Trophoblast cell (in vitro differentiated cells and primary cell): ENCODE results near the gene ZNF177.
A peak's percentile ranks its signal among the peaks of the same experiment; 100 is the strongest.

Experiments
- DNase-seq, 2 donors: peaks; one replicate each; pipeline ENCODE4 v3.0.0-alpha.2; 2016
- H2AFZ ChIP-seq: 2 replicates; pipeline ENCODE4 v1.6.1; 2013; ENCODE audit warnings: low read length, moderate library complexity, mild to moderate bottlenecking; ENCODE audit not compliant: insufficient read depth, poor library complexity
- H2AK5ac ChIP-seq: 2 replicates; pipeline ENCODE4 v1.6.1; 2013; ENCODE audit warnings: mild to moderate bottlenecking, low read length
- H2BK120ac ChIP-seq: 2 replicates; pipeline ENCODE4 v1.6.1; 2013; ENCODE audit warnings: low read length, mild to moderate bottlenecking, moderate library complexity; ENCODE audit not compliant: insufficient read depth, poor library complexity
- H2BK12ac ChIP-seq: 2 replicates; pipeline ENCODE4 v1.6.1; 2013; ENCODE audit warnings: mild to moderate bottlenecking, low read length, moderate library complexity
- H2BK5ac ChIP-seq: 2 replicates; pipeline ENCODE4 v1.6.1; 2013; ENCODE audit warnings: low read length, low read depth, moderate library complexity, mild to moderate bottlenecking; ENCODE audit not compliant: poor library complexity
- H3K14ac ChIP-seq: 2 replicates; pipeline ENCODE4 v1.6.1; 2013; ENCODE audit warnings: mild to moderate bottlenecking, low read length
- H3K18ac ChIP-seq: 2 replicates; pipeline ENCODE4 v1.6.1; 2013; ENCODE audit warnings: mild to moderate bottlenecking, low read length
- H3K23ac ChIP-seq: 2 replicates; pipeline ENCODE4 v1.6.1; 2013; ENCODE audit warnings: low read length
- H3K27ac ChIP-seq: 2 replicates; pipeline ENCODE4 v1.5.1; 2013; ENCODE audit warnings: low read depth, mild to moderate bottlenecking, inconsistent platforms, low read length, moderate library complexity
- H3K27me3 ChIP-seq: 2 replicates; pipeline ENCODE4 v1.6.1; 2013; ENCODE audit warnings: inconsistent platforms, mild to moderate bottlenecking, low read length, moderate library complexity; ENCODE audit not compliant: insufficient read depth
- H3K36me3 ChIP-seq, 2 experiments: 1 replicate in 1 of 2; 2 replicates in 1 of 2; pipeline ENCODE4 v1.6.1; 2013; ENCODE audit warnings: low read length in 2 of 2, mild to moderate bottlenecking in 2 of 2, moderate library complexity in 1 of 2; ENCODE audit not compliant: insufficient read depth in 2 of 2, control insufficient read depth in 1 of 2
- H3K4ac ChIP-seq: 2 replicates; pipeline ENCODE4 v1.6.1; 2013; ENCODE audit warnings: low read depth, mild to moderate bottlenecking, low read length, moderate library complexity
- H3K4me1 ChIP-seq, 2 experiments: 1 replicate in 1 of 2; 2 replicates in 1 of 2; pipeline ENCODE4 v1.6.1; 2013; ENCODE audit warnings: low read length in 2 of 2, mild to moderate bottlenecking in 2 of 2, moderate library complexity in 1 of 2; ENCODE audit not compliant: insufficient read depth in 2 of 2, control insufficient read depth in 1 of 2
- H3K4me2 ChIP-seq: 2 replicates; pipeline ENCODE4 v1.6.1; 2013; ENCODE audit warnings: inconsistent platforms, mild to moderate bottlenecking, low read length, moderate library complexity
- H3K4me3 ChIP-seq: 2 replicates; pipeline ENCODE4 v1.5.1; 2013; ENCODE audit warnings: mild to moderate bottlenecking, low read depth, low read length, inconsistent platforms
- H3K79me1 ChIP-seq: one replicate; pipeline ENCODE4 v1.6.1; 2013; ENCODE audit warnings: low read length
- H3K79me2 ChIP-seq: 2 replicates; pipeline ENCODE4 v1.6.1; 2013; ENCODE audit warnings: low read length, mild to moderate bottlenecking; ENCODE audit not compliant: control insufficient read depth, insufficient read depth, poor library complexity
- H3K9ac ChIP-seq: 2 replicates; pipeline ENCODE4 v1.6.1; 2013; ENCODE audit warnings: mild to moderate bottlenecking, low read length
- H3K9me3 ChIP-seq: 2 replicates; pipeline ENCODE4 v1.6.1; 2013; ENCODE audit warnings: low read depth, mild to moderate bottlenecking, control low read depth, inconsistent platforms, low read length; ENCODE audit not compliant: insufficient read depth
- H4K12ac ChIP-seq: 2 replicates; pipeline ENCODE4 v1.6.1; 2013; ENCODE audit warnings: low read depth, mild to moderate bottlenecking, low read length, moderate library complexity
- H4K8ac ChIP-seq: 2 replicates; pipeline ENCODE4 v1.6.1; 2013; ENCODE audit warnings: low read depth, mild to moderate bottlenecking, low read length, moderate library complexity
- H4K91ac ChIP-seq: one replicate; pipeline ENCODE4 v1.6.1; 2013; ENCODE audit warnings: low read depth, mild to moderate bottlenecking, low read length, moderate library complexity
- WGBS: extraction: QIAGEN DNeasy Blood & Tissue Kit; methylation state at CpG from one replicate; pipeline ENCODE4 v1.1.7; 2013; ENCODE audit warnings: missing lambda C conversion rate; ENCODE audit not compliant: insufficient read length, insufficient coverage; ENCODE audit errors: extremely low coverage; 5-methylcytosine and 5-hydroxymethylcytosine counted together

Gene ZNF177

GRCh38 chr19:9370738-9371619, 8.2 kb downstream of the ZNF177 start:
- Histone ChIP-seq H3K27ac (no peak overlapping the region), H3K23ac (no peak overlapping the region), H3K9ac (no peak overlapping the region), H3K79me1 (no peaks in the 10 kb centered on the region), H2BK5ac (no peak overlapping the region), H3K9me3 (peaks cover 4% of the 10 kb centered on the region), H3K4me3 (no peak overlapping the region), H3K27me3 (no peaks in the 10 kb centered on the region), H3K18ac (no peak overlapping the region), H4K91ac (no peak overlapping the region), H3K4me2 (no peak overlapping the region), H4K8ac (no peak overlapping the region), H2AK5ac (no peak overlapping the region), H3K14ac (no peak overlapping the region), H3K36me3 (peaks cover 0 to 2% of the 10 kb centered on the region in 2 experiments), H3K4ac (no peak overlapping the region), H3K4me1 (no peaks in the 10 kb centered on the region), H4K12ac (no peak overlapping the region), H2BK12ac (no peak overlapping the region), H2AFZ (no peak overlapping the region), H2BK120ac (no peak overlapping the region), H3K79me2 (no peaks in the 10 kb centered on the region)
- no peak for DNase-seq
- WGBS, result no CpG with 5 or more reads among the region's 6 CpGs

- Histone ChIP-seq H2AFZ (no peak overlapping the region), H3K4me2 (no peak overlapping the region), H4K8ac (no peak overlapping the region), H3K27me3 (no peaks in the 10 kb centered on the region), H3K4me3 (no peak overlapping the region), H2BK120ac (no peak overlapping the region), H4K91ac (no peak overlapping the region), H3K79me2 (no peaks in the 10 kb centered on the region), H3K14ac (no peak overlapping the region), H3K4me1 (no peaks in the 10 kb centered on the region), H3K79me1 (no peaks in the 10 kb centered on the region), H3K9ac (no peak overlapping the region), H2AK5ac (no peak overlapping the region), H4K12ac (no peak overlapping the region), H3K4ac (no peak overlapping the region), H3K23ac (no peak overlapping the region), H3K27ac (no peak overlapping the region), H3K36me3 (peaks cover 15 to 30% of the 10 kb centered on the region in 2 experiments), H2BK12ac (no peak overlapping the region), H3K9me3 (peaks cover 26% of the 10 kb centered on the region), H2BK5ac (no peak overlapping the region), H3K18ac (no peak overlapping the region)
- no peak for DNase-seq
- WGBS, result no CpG with 5 or more reads among the region's 4 CpGs
These were observed 18.6 kb downstream of the ZNF177 start for GRCh38 chr19:9381361-9381785.

- no peak overlapping the region for H2AFZ ChIP-seq
- no peak overlapping the region for H2BK120ac ChIP-seq
- H3K4ac ChIP-seq, result no peak overlapping the region
- no peak overlapping the region for H2BK5ac ChIP-seq
- no peak overlapping the region for H4K91ac ChIP-seq
- no peak overlapping the region for H3K23ac ChIP-seq
- H3K36me3 ChIP-seq, result no peaks in the 10 kb centered on the region
- no peak overlapping the region for H2AK5ac ChIP-seq
- H4K8ac ChIP-seq, result no peak overlapping the region
- no peaks in the 10 kb centered on the region for H3K4me1 ChIP-seq
- H3K79me2 ChIP-seq, result no peaks in the 10 kb centered on the region
- no peak overlapping the region for H3K27ac ChIP-seq
- H3K4me2 ChIP-seq, result no peak overlapping the region
- H3K27me3 ChIP-seq, result no peaks in the 10 kb centered on the region
- H3K9me3 ChIP-seq, result peaks cover 17% of the 10 kb centered on the region
- WGBS, result no CpG with 5 or more reads among the region's 39 CpGs
- H3K18ac ChIP-seq, result no peak overlapping the region
- H3K9ac ChIP-seq, result no peak overlapping the region
- no peak overlapping the region for H3K14ac ChIP-seq
- DNase-seq, result peak; percentile 12 to 60
- H3K79me1 ChIP-seq, result no peaks in the 10 kb centered on the region
- no peak overlapping the region for H2BK12ac ChIP-seq
- H4K12ac ChIP-seq, result no peak overlapping the region
- peak overlapping the region; percentile 65 for H3K4me3 ChIP-seq
These were observed 44.1 kb downstream of the ZNF177 start for GRCh38 chr19:9406798-9407352.

GRCh38 chr19:9407827-9408226, 45.0 kb downstream of the ZNF177 start:
- no peak overlapping the region for H3K4me2 ChIP-seq
- peaks cover 0 to 4% of the 10 kb centered on the region in 2 experiments for H3K36me3 ChIP-seq
- no peak overlapping the region for H3K4me3 ChIP-seq
- no peak overlapping the region for H3K14ac ChIP-seq
- no peak overlapping the region for H4K91ac ChIP-seq
- no peak overlapping the region for H2BK5ac ChIP-seq
- no CpG with 5 or more reads among the region's 5 CpGs for WGBS
- no peak overlapping the region for H2BK12ac ChIP-seq
- no peak overlapping the region for H4K8ac ChIP-seq
- H3K9ac ChIP-seq, result no peak overlapping the region
- H3K18ac ChIP-seq, result no peak overlapping the region
- no peaks in the 10 kb centered on the region for H3K79me1 ChIP-seq
- H3K4ac ChIP-seq, result no peak overlapping the region
- no peaks in the 10 kb centered on the region for H3K79me2 ChIP-seq
- no peak overlapping the region for H4K12ac ChIP-seq
- H3K9me3 ChIP-seq, result peaks cover 18% of the 10 kb centered on the region
- no peak for DNase-seq
- no peaks in the 10 kb centered on the region for H3K4me1 ChIP-seq
- no peak overlapping the region for H2AFZ ChIP-seq
- H2AK5ac ChIP-seq, result no peak overlapping the region
- H3K27ac ChIP-seq, result no peak overlapping the region
- no peak overlapping the region for H3K23ac ChIP-seq
- H3K27me3 ChIP-seq, result no peaks in the 10 kb centered on the region
- H2BK120ac ChIP-seq, result no peak overlapping the region
